Activated CD4-positive, alpha-beta T cell treated with anti-CD3 and anti-CD28 coated beads for 1 hour (primary cell): ENCODE measurements around the gene MBD3.
"Not testable (repeated sequence)": the region's sequence is repeated elsewhere in the genome, so short reads cannot be mapped to it uniquely, and the experiment has no call there.

Experiments used
- DNase-seq: peaks from one replicate; pipeline ENCODE4 v3.0.0-alpha.2; 2020

The MBD3 gene

DNA sequence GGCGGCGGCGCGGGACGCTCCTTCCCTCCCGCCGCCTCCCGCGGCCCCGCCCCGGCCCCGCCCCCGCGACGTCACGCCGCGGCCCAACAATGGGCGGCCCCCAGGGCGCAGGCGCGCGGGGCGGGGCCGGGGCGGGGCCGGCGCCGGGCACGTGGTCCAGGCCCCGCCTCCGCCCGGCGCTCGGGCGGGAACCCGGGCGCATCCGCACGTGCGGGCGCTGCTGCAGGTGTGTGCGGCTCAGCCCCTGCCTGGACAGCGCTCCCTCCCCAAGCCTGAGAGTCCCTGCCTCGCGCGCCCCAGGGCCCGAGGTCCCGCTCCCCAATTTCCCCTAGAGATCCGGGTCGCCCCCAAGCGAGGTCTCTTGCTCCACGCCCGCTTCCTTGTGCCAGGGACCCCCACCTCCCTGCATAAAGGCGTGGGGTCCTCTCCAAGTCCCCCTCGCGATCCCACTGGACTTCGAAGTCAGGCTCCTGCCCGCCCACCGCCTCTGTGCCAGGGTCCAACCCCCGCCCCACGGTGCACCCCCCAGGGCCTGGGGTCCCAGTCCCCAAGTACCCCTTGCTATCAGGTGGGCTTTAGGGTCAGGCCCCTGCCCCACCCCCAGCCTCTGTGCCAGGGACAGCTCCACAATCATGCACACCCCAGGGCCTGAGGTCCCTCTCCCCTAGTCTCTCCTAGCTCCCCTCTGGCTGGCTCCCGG, 24.2 kb downstream of the MBD3 start, which contains the start of gene MEX3D:
MEX3D (minus strand) TSS at position 6 of the 700 bp plus-strand sequence. CDS start 267 bp downstream, outside the sequence.
- peak; percentile 74 for DNase-seq

GRCh38 chr19:1567848-1568227, 24.8 kb downstream of the MBD3 start:
- DNase-seq = no peak

- DNase-seq = no peak
Observed at GRCh38 chr19:1567116-1567847, 25.4 kb downstream of the MBD3 start.

DNA sequence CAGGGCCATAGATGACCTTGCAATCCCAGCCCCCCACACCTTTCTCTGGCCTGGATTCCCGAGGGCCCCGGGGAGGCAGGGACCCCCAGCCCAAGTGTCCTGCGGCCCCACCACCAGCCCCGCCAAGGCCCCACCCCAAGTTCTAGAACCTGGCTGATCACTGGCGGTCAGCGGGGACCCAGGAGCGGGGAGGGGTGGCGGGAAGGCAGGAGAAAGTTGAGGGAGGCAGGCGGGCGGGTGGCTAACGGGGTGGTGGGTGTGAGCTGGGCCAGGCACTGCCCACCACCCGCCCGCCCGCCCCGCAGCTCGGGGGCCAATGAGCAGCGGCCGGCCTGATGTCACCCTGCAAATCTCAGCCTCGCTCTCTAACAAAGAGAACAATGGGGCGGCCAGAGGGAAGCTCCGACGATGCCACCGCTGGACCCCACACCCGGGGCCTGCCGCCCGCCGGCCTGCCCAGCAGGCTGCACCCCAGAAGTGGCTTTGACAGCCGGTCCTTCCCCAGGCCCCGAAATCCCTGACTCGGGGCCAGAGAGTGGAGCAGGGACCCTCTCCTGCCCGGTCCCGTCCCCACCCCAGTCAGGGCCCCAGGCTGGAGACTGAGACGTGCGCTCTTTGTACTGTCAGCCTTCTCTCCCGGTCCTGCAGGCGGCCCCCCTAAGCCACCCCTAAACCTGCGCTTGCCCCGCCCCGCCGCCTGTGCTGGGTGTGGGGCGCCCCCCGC, 26.1 kb downstream of the MBD3 start:
- DNase-seq = no peak

DNA sequence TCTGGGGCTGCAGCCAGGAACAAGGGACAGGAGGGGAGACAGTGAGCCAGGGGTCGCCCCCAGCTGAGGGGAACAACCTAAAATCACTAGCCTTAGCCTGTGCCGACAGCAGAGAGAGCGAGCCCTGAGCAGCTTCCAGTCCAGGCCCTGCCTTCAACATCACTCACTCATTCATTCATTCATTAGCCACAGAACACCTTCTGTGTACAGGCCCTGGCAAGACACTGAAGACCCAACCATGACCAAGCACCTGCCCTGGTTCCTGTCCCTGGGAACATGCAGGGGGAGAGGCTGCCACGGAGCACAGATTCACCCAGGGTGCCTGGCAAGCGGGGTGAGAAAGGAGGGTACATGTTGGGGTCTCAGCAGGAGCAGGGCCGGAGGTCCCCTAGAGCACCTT, 29.4 kb downstream of the MBD3 start:
- no peak for DNase-seq

DNA sequence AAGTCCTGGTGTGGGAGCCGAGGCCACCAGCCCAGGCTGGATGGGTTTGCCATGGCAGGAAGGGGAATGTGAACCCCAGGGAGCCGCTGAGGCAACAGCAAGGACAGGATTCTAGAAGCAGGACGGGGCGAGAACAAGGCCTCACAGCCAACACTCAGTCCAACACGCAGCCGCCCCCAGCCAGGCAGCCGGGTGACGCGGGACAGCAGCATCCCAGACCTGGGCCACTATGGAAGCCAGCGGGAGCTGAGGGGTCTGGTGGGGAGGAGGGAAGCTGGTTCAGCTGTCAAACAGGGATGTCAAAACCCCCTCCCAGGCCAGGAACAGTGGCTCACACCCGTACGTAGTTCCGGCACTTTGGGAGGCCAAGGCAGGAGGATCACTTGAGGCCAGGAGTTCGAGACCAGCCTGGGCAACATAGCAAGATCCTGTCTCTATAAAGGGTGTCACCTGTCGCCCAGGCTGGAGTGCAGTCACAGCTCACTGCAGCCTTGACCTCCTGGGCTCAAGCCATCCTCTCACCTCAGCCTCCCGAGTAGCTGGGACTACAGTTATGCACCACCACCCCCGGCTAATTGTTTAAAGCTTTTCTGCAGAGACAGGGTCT, 31.3 kb downstream of the MBD3 start:
- no peak for DNase-seq

- no peak for DNase-seq
Observed at GRCh38 chr19:1560286-1560882, 32.3 kb downstream of the MBD3 start.

DNA sequence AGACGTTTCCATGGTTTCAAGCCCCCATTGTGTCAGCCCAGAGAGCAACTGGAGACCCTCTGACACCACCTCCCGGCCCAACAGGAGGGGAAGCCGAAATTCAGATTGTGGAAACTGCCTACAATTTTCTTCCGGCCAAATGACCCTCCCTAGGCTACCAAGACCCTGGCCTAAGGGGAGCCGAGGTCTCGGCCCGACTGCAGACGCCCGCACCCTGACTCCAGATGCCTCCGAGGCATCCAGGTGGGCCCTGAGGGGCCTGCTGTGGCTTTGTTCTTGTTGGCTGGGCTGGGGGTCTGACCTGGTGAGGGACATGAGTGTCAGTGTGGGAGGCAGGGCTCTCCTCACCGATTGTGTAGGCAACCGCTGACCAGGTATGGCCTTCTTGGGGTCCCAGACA, 34.1 kb downstream of the MBD3 start:
- no peak for DNase-seq

- DNase-seq = no peak
Observed at GRCh38 chr19:1556390-1557070, 36.1 kb downstream of the MBD3 start.

GRCh38 chr19:1555487-1556389, 36.9 kb downstream of the MBD3 start:
- no peak for DNase-seq

DNA sequence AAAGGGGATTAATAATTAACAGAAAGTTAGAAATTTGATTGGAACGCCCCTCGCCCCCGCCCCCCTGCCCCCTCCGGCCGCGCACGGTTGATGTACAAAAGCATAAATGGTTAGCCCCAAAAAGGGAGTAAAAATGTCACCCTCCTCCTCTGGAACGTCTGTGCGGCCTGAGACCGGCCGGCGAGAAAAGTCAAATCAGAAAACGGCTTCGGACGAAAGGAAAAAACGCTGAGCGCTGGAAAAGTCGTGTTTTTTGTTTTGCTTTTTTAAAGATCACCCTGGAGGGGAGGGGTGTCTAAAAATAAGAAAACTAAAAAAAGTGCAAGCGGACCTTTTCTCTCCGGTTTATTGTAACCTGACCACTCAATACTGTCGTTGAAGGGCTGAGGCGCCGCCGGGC, 37.7 kb downstream of the MBD3 start:
- no peak for DNase-seq

- DNase-seq = no peak
Observed at GRCh38 chr19:1553415-1553814, 39.2 kb downstream of the MBD3 start.

DNA sequence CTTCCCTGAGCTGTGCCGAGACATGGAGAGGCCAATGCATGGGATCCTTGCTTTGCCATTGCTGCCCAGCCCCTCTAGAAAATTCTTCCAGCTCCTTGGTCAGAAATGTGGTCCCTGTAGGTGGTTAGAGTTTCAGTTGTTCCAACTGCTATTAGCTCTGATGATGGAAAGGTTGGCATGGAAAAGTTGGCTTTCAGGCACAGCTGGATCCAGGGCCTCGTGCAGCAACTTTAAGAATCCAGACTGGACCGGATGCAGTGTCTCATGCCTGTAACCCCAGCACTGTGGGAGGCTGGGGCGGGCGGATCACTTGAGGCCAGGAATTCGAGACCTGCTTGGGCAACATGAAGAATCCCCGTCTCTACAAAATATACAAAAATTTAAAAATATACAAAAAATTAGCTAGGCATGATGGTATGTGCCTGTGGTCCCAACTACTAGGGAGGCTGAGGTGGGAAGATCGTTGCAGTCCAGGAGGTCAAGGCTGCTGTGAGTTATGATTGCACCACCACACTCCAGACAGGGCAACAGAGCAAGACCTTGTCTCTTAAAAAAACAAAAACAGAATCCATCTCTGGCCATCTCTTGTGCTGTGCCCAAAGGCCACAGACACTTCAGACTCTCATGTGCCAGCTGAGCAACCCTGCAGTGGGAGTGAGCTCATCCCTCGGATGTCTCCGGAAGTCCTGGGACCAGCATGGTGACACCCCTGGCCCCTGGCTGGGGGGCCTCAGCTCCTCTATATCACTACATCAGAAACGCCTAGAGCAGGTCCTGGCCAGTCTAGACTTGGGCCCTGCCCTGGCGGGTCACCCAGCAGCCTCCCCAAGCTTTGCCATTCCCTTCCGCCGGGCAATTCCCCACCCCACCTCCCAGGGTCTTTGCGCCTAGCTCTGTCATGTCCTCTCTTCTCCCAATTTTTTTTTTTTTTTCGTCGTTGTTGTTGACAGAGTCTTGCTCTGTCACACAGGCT, 41.3 kb downstream of the MBD3 start:
- no peak for DNase-seq

DNA sequence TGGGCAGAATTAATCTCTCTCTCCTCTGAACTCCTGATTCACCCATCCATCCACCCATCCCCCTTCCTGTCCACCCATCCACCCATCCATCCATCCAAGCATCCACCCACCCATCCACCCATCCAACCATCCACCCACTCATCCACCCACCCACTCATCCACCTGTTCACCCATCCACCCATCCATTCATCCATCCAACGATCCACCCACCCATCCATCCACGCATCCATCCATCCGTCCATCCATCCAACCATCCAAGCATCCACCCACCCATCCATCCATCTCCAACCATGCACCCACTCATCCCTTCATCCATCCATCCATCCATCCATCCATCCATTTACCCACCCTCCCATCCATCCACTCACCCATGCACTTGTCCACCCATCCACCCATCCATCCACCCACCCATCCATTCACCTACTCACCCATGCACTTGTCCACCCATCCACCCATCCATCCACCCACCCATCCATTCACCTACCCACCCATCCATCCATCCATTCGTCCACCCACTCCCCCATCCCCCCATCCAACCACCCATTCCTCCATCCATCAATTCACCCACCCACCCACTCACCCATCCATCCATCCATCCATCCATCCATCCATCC, 43.2 kb downstream of the MBD3 start:
- DNase-seq = no peak

DNA sequence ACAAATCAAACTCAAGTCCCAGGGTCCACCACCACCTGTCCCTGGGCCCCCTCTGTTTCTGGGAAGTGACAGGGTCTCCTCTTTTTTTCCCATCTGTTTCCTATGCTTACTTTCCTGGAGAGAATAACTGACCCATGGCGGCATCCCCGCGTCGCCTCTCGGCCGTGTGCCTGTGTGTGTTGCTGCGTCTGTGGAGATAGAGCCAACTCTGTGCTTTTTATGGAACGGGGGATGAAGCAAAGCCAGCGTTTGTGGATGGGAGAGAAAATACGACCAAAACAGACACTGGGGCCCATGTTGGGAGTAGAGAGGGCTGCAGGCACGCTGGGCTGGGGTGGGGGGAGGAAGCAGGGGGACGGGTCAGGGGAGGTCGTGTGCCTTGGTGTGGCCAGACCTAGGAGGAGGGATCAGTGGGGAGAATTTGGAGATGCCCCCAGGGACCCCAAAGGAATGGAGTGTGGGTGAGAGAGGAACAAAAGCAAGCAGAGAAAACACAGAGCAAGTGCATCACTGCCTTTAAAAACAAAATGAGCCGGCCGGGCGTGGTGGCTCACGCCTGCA, 52.2 kb downstream of the MBD3 start:
- DNase-seq = no peak

DNA sequence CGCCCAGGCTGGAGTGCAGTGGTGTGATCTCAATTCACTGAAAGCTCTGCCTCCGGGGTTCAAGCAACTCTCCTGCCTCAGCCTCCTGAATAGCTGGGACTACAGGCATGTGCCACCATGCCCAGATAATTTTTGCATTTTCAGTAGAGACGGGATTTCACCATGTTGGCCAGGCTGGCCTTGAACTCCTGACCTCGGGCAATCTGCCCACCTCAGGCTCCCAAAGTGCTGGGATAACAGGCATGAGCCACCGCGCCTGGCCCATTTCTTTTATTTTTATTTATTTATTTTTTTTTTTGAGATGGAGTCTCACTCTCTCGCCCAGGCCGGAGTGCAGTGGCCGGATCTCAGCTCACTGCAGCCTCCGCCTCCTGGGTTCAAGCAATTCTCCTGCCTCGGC, 52.9 kb downstream of the MBD3 start:
- not testable (repeated sequence) for DNase-seq

DNA sequence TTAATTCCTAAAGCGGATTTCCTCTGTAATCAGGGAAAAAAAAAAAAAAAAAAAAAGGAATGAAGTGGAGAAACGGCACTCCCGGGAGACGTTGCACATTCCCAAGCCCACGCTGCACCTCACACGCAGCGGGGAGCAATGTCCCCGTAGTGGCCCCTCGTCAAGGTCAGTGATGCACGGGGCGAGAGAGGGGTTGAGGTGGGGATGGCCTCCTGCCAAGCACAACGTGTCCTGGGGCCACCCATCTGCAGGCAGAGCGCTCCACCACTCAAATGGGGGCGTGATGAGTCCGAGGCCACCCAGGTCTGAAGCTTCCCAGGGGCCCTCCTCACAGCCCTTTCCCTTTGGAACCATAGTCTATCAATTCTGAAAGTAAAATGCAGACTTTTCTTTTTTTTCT, 53.7 kb downstream of the MBD3 start:
- DNase-seq = no peak

DNA sequence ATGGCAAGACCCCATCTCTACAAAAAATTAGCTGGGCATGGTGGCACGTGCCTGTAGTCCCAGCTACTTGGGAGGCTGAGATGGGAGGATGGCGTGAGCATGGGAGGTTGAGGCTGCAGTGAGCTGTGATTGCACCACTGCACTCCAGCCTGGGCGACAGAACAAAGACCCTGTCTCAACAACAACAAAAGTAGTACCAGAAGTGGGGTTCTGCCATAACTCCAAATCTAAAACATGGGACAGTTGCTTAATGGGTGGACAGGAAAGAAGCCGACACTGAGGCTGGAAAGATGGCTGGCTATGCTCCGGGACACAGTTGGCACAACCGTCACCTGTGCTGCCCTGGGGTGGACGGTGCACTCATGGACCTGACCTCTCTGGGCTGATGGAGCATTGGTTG, 57.0 kb downstream of the MBD3 start:
- not testable (repeated sequence) for DNase-seq

- DNase-seq = no peak
Observed at GRCh38 chr19:1534972-1535371, 57.7 kb downstream of the MBD3 start.
